IPS DF 6.9 (cell line): ENCODE data around the gene KCTD15.

Experiments used
- DNase-seq: peaks from one replicate; pipeline ENCODE4 v3.0.0-alpha.2; 2013; ENCODE audit warnings: low read depth, low spot score
- H3K27ac ChIP-seq: one replicate; pipeline ENCODE4 v1.5.1; 2013; ENCODE audit warnings: low read length, control low read depth
- H3K27me3 ChIP-seq: 2 replicates; pipeline ENCODE4 v1.6.1; 2013; ENCODE audit warnings: mild to moderate bottlenecking, low read length; ENCODE audit not compliant: control insufficient read depth, insufficient read depth
- H3K36me3 ChIP-seq: 2 replicates; pipeline ENCODE4 v1.6.1; 2013; ENCODE audit warnings: low read length; ENCODE audit not compliant: control insufficient read depth, insufficient read depth
- H3K4me1 ChIP-seq: 2 replicates; pipeline ENCODE4 v1.6.1; 2013; ENCODE audit warnings: low read length; ENCODE audit not compliant: control insufficient read depth, insufficient read depth
- H3K4me3 ChIP-seq: 2 replicates; pipeline ENCODE4 v1.5.1; 2013; ENCODE audit warnings: mild to moderate bottlenecking, low read length
- H3K9me3 ChIP-seq: 2 replicates; pipeline ENCODE4 v1.6.1; 2013; ENCODE audit warnings: low read length, inconsistent platforms; ENCODE audit not compliant: control insufficient read depth, insufficient read depth
- WGBS: extraction: QIAGEN DNeasy Blood & Tissue Kit; methylation state at CpG from one replicate; pipeline ENCODE4 v1.1.7; 2013; ENCODE audit warnings: mixed read lengths, missing lambda C conversion rate; ENCODE audit not compliant: insufficient read length, insufficient coverage; 5-methylcytosine and 5-hydroxymethylcytosine counted together

KCTD15 gene

GRCh38 chr19:33795370-33796163, 1.1 kb upstream of the KCTD15 start:
- Histone ChIP-seq H3K9me3 (no peaks in the 10 kb centered on the region), H3K27me3 (no peaks in the 10 kb centered on the region), H3K4me1 (peaks cover 7% of the 10 kb centered on the region), H3K4me3 (peak overlapping the region; percentile 97; the same call in 1 of the 2 replicates), H3K36me3 (no peaks in the 10 kb centered on the region), H3K27ac (no peak overlapping the region)
- no CpG with 5 or more reads among the region's 92 CpGs for WGBS
- DNase-seq, result no peak

- Histone ChIP-seq H3K4me3 (peak overlapping the region; percentile 97; the same call in 1 of the 2 replicates), H3K27ac (no peak overlapping the region), H3K36me3 (peaks cover 13% of the 10 kb centered on the region; the same call in 1 of the 2 replicates), H3K9me3 (no peaks in the 10 kb centered on the region), H3K27me3 (no peaks in the 10 kb centered on the region), H3K4me1 (peaks cover 7% of the 10 kb centered on the region; the same call in 1 of the 2 replicates)
- WGBS, result no CpG with 5 or more reads among the region's 61 CpGs
- no peak for DNase-seq
These were observed 1.4 kb downstream of the KCTD15 start for GRCh38 chr19:33797802-33798671.

GRCh38 chr19:33798681-33799111, 2.0 kb downstream of the KCTD15 start:
- Histone ChIP-seq H3K4me1 (peaks cover 7% of the 10 kb centered on the region; the same call in 1 of the 2 replicates), H3K9me3 (no peaks in the 10 kb centered on the region), H3K4me3 (peak overlapping the region; percentile 58; the same call in 1 of the 2 replicates), H3K27me3 (no peaks in the 10 kb centered on the region), H3K36me3 (peaks cover 13% of the 10 kb centered on the region; the same call in 1 of the 2 replicates), H3K27ac (no peak overlapping the region)
- no peak for DNase-seq
- no CpG with 5 or more reads among the region's 12 CpGs for WGBS

- no peak for DNase-seq
- peaks cover 5% of the 10 kb centered on the region; the same call in 1 of the 2 replicates for H3K4me1 ChIP-seq
- no CpG with 5 or more reads among the region's 5 CpGs for WGBS
- H3K27ac ChIP-seq, result no peak overlapping the region
- peaks cover 19% of the 10 kb centered on the region; the same call in 1 of the 2 replicates for H3K36me3 ChIP-seq
- H3K4me3 ChIP-seq, result no peak overlapping the region
- no peaks in the 10 kb centered on the region for H3K27me3 ChIP-seq
- H3K9me3 ChIP-seq, result no peaks in the 10 kb centered on the region
These were observed 2.8 kb downstream of the KCTD15 start for GRCh38 chr19:33799476-33799875.

GRCh38 chr19:33800012-33800680, 3.5 kb downstream of the KCTD15 start:
- Histone ChIP-seq H3K4me3 (no peak overlapping the region), H3K36me3 (peaks cover 19% of the 10 kb centered on the region; the same call in 1 of the 2 replicates), H3K4me1 (peaks cover 5% of the 10 kb centered on the region; the same call in 1 of the 2 replicates), H3K27ac (no peak overlapping the region), H3K9me3 (no peaks in the 10 kb centered on the region), H3K27me3 (no peaks in the 10 kb centered on the region)
- WGBS, result no CpG with 5 or more reads among the region's 16 CpGs
- DNase-seq, result no peak

GRCh38 chr19:33801411-33801810, 4.7 kb downstream of the KCTD15 start:
- Histone ChIP-seq H3K4me1 (peaks cover 5% of the 10 kb centered on the region; the same call in 1 of the 2 replicates), H3K9me3 (no peaks in the 10 kb centered on the region), H3K36me3 (peaks cover 21% of the 10 kb centered on the region; the same call in 1 of the 2 replicates), H3K27ac (no peak overlapping the region), H3K4me3 (no peak overlapping the region), H3K27me3 (no peaks in the 10 kb centered on the region)
- no peak for DNase-seq
- WGBS, result no CpG with 5 or more reads among the region's 5 CpGs

- Histone ChIP-seq H3K36me3 (peaks cover 25% of the 10 kb centered on the region; the same call in 1 of the 2 replicates), H3K27me3 (no peaks in the 10 kb centered on the region), H3K9me3 (no peaks in the 10 kb centered on the region), H3K4me3 (no peak overlapping the region), H3K4me1 (peaks cover 5% of the 10 kb centered on the region; the same call in 1 of the 2 replicates), H3K27ac (no peak overlapping the region)
- no peak for DNase-seq
- no CpG with 5 or more reads among the region's 10 CpGs for WGBS
These were observed 5.3 kb downstream of the KCTD15 start for GRCh38 chr19:33802001-33802400.

GRCh38 chr19:33802801-33803200, 6.1 kb downstream of the KCTD15 start:
- no peak overlapping the region for H3K4me3 ChIP-seq
- H3K9me3 ChIP-seq, result no peaks in the 10 kb centered on the region
- H3K36me3 ChIP-seq, result peaks cover 25% of the 10 kb centered on the region; the same call in 1 of the 2 replicates
- peaks cover 5% of the 10 kb centered on the region; the same call in 1 of the 2 replicates for H3K4me1 ChIP-seq
- H3K27me3 ChIP-seq, result no peaks in the 10 kb centered on the region
- no peak for DNase-seq
- WGBS, result no CpG with 5 or more reads among the region's 1 CpG
- H3K27ac ChIP-seq, result no peak overlapping the region

- Histone ChIP-seq H3K4me3 (no peak overlapping the region), H3K27me3 (no peaks in the 10 kb centered on the region), H3K27ac (no peak overlapping the region), H3K4me1 (peaks cover 5% of the 10 kb centered on the region; the same call in 1 of the 2 replicates), H3K9me3 (no peaks in the 10 kb centered on the region), H3K36me3 (peaks cover 27% of the 10 kb centered on the region; the same call in 1 of the 2 replicates)
- WGBS, result no CpG with 5 or more reads among the region's 9 CpGs
- no peak for DNase-seq
These were observed 6.7 kb downstream of the KCTD15 start for GRCh38 chr19:33803383-33803782.
